Endothelial cell of umbilical vein (primary cell): Measurements from ENCODE around the gene GABRA6. TPM values are rescaled to one million over a fixed set of nuclear protein-coding genes. Genes with fewer than 3 reads are reported as not detected.

Experiments used
- BruUV-seq: library from RNA; stranded (reverse); fragments of 400-500 nt; replicated peaks from 2 replicates; lab custom pipeline; 2021; lab: Mats Ljungman, UMichigan
- CTCF ChIA-PET: fragments of 300-600, 350-600 bp; sonication (Branson Sonifier 250); formaldehyde crosslinking; loops from one replicate; lab custom pipeline; 2021; ENCODE audit warnings: antibody characterized with exemption, inconsistent platforms; lab: Charles Lee
- POLR2A ChIA-PET: fragments of 300-600, 350-600 bp; sonication (Branson Sonifier 250); formaldehyde crosslinking; loops from one replicate; lab custom pipeline; 2021; ENCODE audit warnings: antibody characterized with exemption, inconsistent platforms; lab: Charles Lee
- DNase-seq: peaks from one replicate; pipeline ENCODE4 v3.0.0-alpha.2; 2011; ENCODE audit warnings: low read depth, low spot score
- FAIRE-seq: peaks from 2 replicates; lab custom pipeline; 2011; peaks lifted over from hg19 to GRCh38; lab: Jason Lieb, UNC
- H2AFZ ChIP-seq: 2 replicates; pipeline ENCODE4 v1.6.0; 2012; ENCODE audit warnings: low read depth, low read length, control low read depth, inconsistent platforms
- H3K27ac ChIP-seq: 2 replicates; pipeline ENCODE4 v1.5.1; 2011; ENCODE audit warnings: low read depth, mild to moderate bottlenecking, control low read depth, low read length, moderate library complexity; ENCODE audit not compliant: insufficient read depth
- H3K27me3 ChIP-seq, 2 experiments: 2 replicates each; pipeline versions ENCODE4 v1.6.0 to v1.6.1; 2011; ENCODE audit warnings: low read length in 2 of 2, mixed read lengths in 1 of 2; ENCODE audit not compliant: control insufficient read depth in 2 of 2, insufficient read depth in 2 of 2
- H3K36me3 ChIP-seq, 2 experiments: 2 replicates in 1 of 2; 3 replicates in 1 of 2; pipeline ENCODE4 v1.5.1; 2011; ENCODE audit warnings: low read length in 2 of 2, mild to moderate bottlenecking in 1 of 2, moderate library complexity in 1 of 2; ENCODE audit not compliant: control insufficient read depth in 2 of 2, insufficient read depth in 2 of 2; ENCODE audit errors: extremely low read depth in 1 of 2
- H3K4me1 ChIP-seq: 3 replicates; pipeline ENCODE4 v1.5.1; 2011; ENCODE audit warnings: mild to moderate bottlenecking, low read length; ENCODE audit not compliant: control insufficient read depth, insufficient read depth; ENCODE audit errors: extremely low read depth
- H3K4me2 ChIP-seq: 2 replicates; pipeline ENCODE4 v1.6.1; 2011; ENCODE audit warnings: low read length, control low read depth, mixed read lengths; ENCODE audit not compliant: insufficient read depth
- H3K4me3 ChIP-seq, 3 experiments: fragments of 200-600 bp in 1 of 3; sonication (generic), shearing (Covaris generic) in 1 of 3; replicated peaks in 1 of 3; 2 replicates each; pipeline ENCODE4 v1.5.1; 2011 to 2016; ENCODE audit warnings: control low read depth in 3 of 3, low read length in 3 of 3, mild to moderate bottlenecking in 2 of 3, inconsistent platforms in 1 of 3, low read depth in 1 of 3, moderate library complexity in 1 of 3; ENCODE audit not compliant: insufficient read depth in 1 of 3
- H3K79me2 ChIP-seq: 2 replicates; pipeline ENCODE4 v1.6.0; 2012; ENCODE audit warnings: low read length, inconsistent platforms; ENCODE audit not compliant: control insufficient read depth, insufficient read depth
- H3K9ac ChIP-seq: replicated peaks from 2 replicates; pipeline ENCODE3; 2011; ENCODE audit warnings: low read length, control low read depth; ENCODE audit not compliant: insufficient read depth; ENCODE audit errors: extremely low read depth
- H3K9me1 ChIP-seq: replicated peaks from 3 replicates; pipeline ENCODE4 v1.6.0; 2011; ENCODE audit warnings: mild to moderate bottlenecking, low read length; ENCODE audit not compliant: control insufficient read depth, insufficient read depth; ENCODE audit errors: extremely low read depth
- H3K9me3 ChIP-seq: replicated peaks from 2 replicates; pipeline ENCODE4 v1.5.1; 2012; ENCODE audit warnings: low read length, inconsistent platforms; ENCODE audit not compliant: control insufficient read depth, insufficient read depth
- H4K20me1 ChIP-seq: replicated peaks from 2 replicates; pipeline ENCODE3; 2011; ENCODE audit warnings: mild to moderate bottlenecking, low read length; ENCODE audit not compliant: control insufficient read depth, insufficient read depth; ENCODE audit errors: extremely low read depth
- CTCF ChIP-seq, 2 donors: IDR thresholded peaks; 1 replicate in 1 of 2; 2 replicates in 1 of 2; pipeline ENCODE4 v1.5.1; 2011; ENCODE audit warnings: low read length in 2 of 2, mild to moderate bottlenecking in 2 of 2, moderate library complexity in 2 of 2, control low read depth in 1 of 2, inconsistent platforms in 1 of 2, low read depth in 1 of 2; ENCODE audit not compliant: insufficient read depth in 1 of 2; ENCODE audit errors: extremely low read depth in 1 of 2
- EZH2 ChIP-seq: IDR thresholded peaks from 2 replicates; pipeline ENCODE4 v1.6.1; 2012; ENCODE audit warnings: borderline replicate concordance, low read depth, mild to moderate bottlenecking, moderate library complexity, low read length, inconsistent platforms; ENCODE audit not compliant: severe bottlenecking
- FOS ChIP-seq: IDR thresholded peaks from 2 replicates; pipeline ENCODE4 v1.6.1; 2011; ENCODE audit warnings: mild to moderate bottlenecking, low read length, moderate library complexity, borderline replicate concordance; ENCODE audit not compliant: insufficient read depth
- GATA2 ChIP-seq: IDR thresholded peaks from 2 replicates; pipeline ENCODE4 v1.7.0; 2011; ENCODE audit warnings: low read depth, mild to moderate bottlenecking, moderate library complexity, mixed read lengths, low read length; ENCODE audit not compliant: insufficient read length, insufficient read depth
- JUN ChIP-seq: IDR thresholded peaks from 2 replicates; pipeline ENCODE4 v1.6.1; 2011; ENCODE audit warnings: borderline replicate concordance, low read depth; ENCODE audit not compliant: insufficient read length, insufficient read depth
- MYC ChIP-seq: IDR thresholded peaks from one replicate; pipeline ENCODE4 v1.6.1; 2011; ENCODE audit warnings: mild to moderate bottlenecking, low read depth, low read length
- POLR2A ChIP-seq: IDR thresholded peaks from 2 replicates; pipeline ENCODE4 v1.6.1; 2012; ENCODE audit warnings: low read depth, mild to moderate bottlenecking, control low read depth, low read length
- POLR2AphosphoS5 ChIP-seq: IDR thresholded peaks from 2 replicates; pipeline ENCODE4 v1.6.1; 2012; ENCODE audit warnings: low read depth, mild to moderate bottlenecking, control low read depth, low read length, moderate library complexity; ENCODE audit not compliant: insufficient read depth
- dilution Hi-C: fragments of 300-500 bp; cut with MboI; formaldehyde crosslinking; loops from one replicate; pipeline ENCODE4 v1.15.0; 2019; ENCODE audit warnings: low sequenced_read_pairs; ENCODE audit not compliant: extremely low pct_ligation_motif_present
- intact Hi-C: fragments of 100-400 bp; cut with micrococcal nuclease; formaldehyde crosslinking; loops from one replicate; pipeline ENCODE4 v1.10.0; 2022
- polyA plus RNA-seq, 4 experiments: library from polyadenylated mRNA; depleted of rRNA in 3 of 4; stranded (reverse) in 3 of 4; unstranded in 1 of 4; fragments of >200 nt; gene quantifications; 2 replicates each; pipeline versions ENCODE4 v1.2.1 to v1.2.3, GENCODE V29; 2011 to 2012; ENCODE audit warnings: missing spikeins in 1 of 4
- total RNA-seq: library from RNA; stranded (reverse); gene quantifications from 2 replicates; pipeline ENCODE4 v1.2.3, GENCODE V29; 2021
- TF ChIP-seq, protein P1 (sequence below): IDR thresholded peaks from 2 replicates; pipeline ENCODE4 v1.6.1; 2011; ENCODE audit not compliant: insufficient read depth, insufficient read length

The GABRA6 gene
- total and polyA plus RNA-seq, 2 donors (not counting 3 experiments of a cell fraction or from before 2014, with no cell fraction given): not detected

GRCh38 chr5:161660806-161661205, 24.7 kb upstream of the GABRA6 start:
- intact Hi-C loops (no loop called here), dilution Hi-C loops (no loop called here)
- H3K4me2 ChIP-seq: no peak overlapping the region
- no peak overlapping the region for H3K9ac ChIP-seq
- no peak overlapping the region for H2AFZ ChIP-seq
- FAIRE-seq (no peak), DNase-seq (no peak)
- no peak overlapping the region for H3K4me3 ChIP-seq
- H3K9me3 ChIP-seq: no peaks in the 10 kb centered on the region
- no peaks in the 10 kb centered on the region for H4K20me1 ChIP-seq
- POLR2A ChIA-PET: no interaction called here
- TF ChIP-seq GATA2 (no peak), EZH2 (no peak), JUN (no peak), POLR2AphosphoS5 (no peak), MYC (no peak), POLR2A (no peak)
- TF ChIP-seq, protein P1, sequence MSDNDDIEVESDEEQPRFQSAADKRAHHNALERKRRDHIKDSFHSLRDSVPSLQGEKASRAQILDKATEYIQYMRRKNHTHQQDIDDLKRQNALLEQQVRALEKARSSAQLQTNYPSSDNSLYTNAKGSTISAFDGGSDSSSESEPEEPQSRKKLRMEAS: no peak
- no peaks in the 10 kb centered on the region for H3K9me1 ChIP-seq
- H3K27ac ChIP-seq: no peak overlapping the region
- no peaks in the 10 kb centered on the region for H3K27me3 ChIP-seq
- BruUV-seq: no TSS peak
- CTCF ChIA-PET: no interaction called here
- no peaks in the 10 kb centered on the region for H3K4me1 ChIP-seq
- no peaks in the 10 kb centered on the region for H3K79me2 ChIP-seq
- no peaks in the 10 kb centered on the region for H3K36me3 ChIP-seq

- Histone ChIP-seq H3K4me2 (no peak overlapping the region), H3K9ac (no peak overlapping the region), H3K9me1 (no peaks in the 10 kb centered on the region), H3K79me2 (no peaks in the 10 kb centered on the region), H3K4me1 (no peaks in the 10 kb centered on the region), H2AFZ (no peak overlapping the region), H3K4me3 (no peak overlapping the region), H4K20me1 (no peaks in the 10 kb centered on the region), H3K27me3 (no peaks in the 10 kb centered on the region), H3K27ac (no peak overlapping the region), H3K9me3 (no peaks in the 10 kb centered on the region), H3K36me3 (no peaks in the 10 kb centered on the region)
- FAIRE-seq (no peak), DNase-seq (no peak)
- ChIA-PET POLR2A (no interaction called here), CTCF (no interaction called here)
- intact Hi-C loops (no loop called here), dilution Hi-C loops (no loop called here)
- TF ChIP-seq CTCF (IDR thresholded peaks at IDR 0.05; ENCODE audit: extremely low read depth in 1 of 2, insufficient read depth in 1 of 2, low read depth in 1 of 2, low read length in 2 of 2): no peak
- TF ChIP-seq JUN: no peak
- no peak for TF ChIP-seq GATA2
- TF ChIP-seq POLR2AphosphoS5: no peak
- no peak for TF ChIP-seq EZH2
- TF ChIP-seq FOS: no peak
- TF ChIP-seq MYC: no peak
- TF ChIP-seq, protein P1: no peak
- no peak for TF ChIP-seq POLR2A
- BruUV-seq: no TSS peak
Observed at GRCh38 chr5:161663431-161663830, 22.1 kb upstream of the GABRA6 start.
